AG10803 (cell line): ENCODE measurements around the gene JADE3.
"Not testable (repeated sequence)": the region's sequence is repeated elsewhere in the genome, so short reads cannot be mapped to it uniquely, and the experiment has no call there.

Source experiments
- DNase-seq: peaks from one replicate; pipeline ENCODE4 v3.0.0; 2010; ENCODE audit warnings: low read depth
- H3K4me3 ChIP-seq: 2 replicates; pipeline ENCODE4 v1.5.1; 2011; ENCODE audit warnings: mild to moderate bottlenecking, low read length, control low read depth
- TF ChIP-seq, protein P1 (sequence below): conservative IDR thresholded peaks from 2 replicates; pipeline ENCODE4 v1.5.1; 2011; ENCODE audit warnings: mild to moderate bottlenecking, low read length, control low read depth, inconsistent platforms

The JADE3 gene

DNA sequence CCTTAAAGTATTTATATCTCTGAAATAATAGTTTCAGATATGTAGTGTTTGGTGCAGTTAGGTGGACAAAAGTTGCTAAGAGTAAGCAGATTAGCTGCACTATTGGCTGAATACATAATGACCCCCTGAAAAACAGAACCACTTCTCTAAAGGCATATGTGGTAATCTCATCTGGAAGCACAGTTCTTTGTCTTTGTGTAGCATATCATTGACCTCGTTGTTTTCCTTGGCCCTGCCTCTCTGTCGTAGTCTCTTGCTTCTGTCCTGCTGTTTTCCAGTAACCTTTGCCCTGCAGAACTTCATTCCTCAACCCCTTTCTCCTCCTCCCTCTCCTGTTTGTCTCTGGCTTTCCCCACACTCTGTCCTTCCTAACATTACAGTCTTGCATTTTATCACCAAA lies 41.4 kb downstream of the JADE3 start:
- no peak overlapping the region for H3K4me3 ChIP-seq
- TF ChIP-seq, protein P1, sequence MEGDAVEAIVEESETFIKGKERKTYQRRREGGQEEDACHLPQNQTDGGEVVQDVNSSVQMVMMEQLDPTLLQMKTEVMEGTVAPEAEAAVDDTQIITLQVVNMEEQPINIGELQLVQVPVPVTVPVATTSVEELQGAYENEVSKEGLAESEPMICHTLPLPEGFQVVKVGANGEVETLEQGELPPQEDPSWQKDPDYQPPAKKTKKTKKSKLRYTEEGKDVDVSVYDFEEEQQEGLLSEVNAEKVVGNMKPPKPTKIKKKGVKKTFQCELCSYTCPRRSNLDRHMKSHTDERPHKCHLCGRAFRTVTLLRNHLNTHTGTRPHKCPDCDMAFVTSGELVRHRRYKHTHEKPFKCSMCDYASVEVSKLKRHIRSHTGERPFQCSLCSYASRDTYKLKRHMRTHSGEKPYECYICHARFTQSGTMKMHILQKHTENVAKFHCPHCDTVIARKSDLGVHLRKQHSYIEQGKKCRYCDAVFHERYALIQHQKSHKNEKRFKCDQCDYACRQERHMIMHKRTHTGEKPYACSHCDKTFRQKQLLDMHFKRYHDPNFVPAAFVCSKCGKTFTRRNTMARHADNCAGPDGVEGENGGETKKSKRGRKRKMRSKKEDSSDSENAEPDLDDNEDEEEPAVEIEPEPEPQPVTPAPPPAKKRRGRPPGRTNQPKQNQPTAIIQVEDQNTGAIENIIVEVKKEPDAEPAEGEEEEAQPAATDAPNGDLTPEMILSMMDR: no peak
- DNase-seq: no peak

DNA sequence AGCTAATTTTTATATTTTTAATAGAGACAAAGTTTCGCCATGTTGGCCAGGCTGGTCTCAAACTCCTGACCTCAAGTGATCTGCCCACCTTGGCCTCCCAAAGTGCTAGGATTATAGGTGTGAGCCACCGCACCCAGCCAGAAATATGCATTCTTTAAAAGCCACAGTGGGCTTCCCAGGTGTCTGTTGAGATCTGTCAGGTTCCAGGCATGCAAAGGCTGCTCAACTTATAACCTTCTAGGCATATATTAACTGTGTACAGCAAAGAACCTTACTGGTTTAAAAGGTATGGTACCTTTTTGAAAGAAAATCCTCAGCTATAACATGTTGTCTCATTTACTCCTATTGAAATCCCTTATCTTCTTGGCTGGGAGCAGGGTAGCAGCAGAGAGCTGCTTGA lies 42.5 kb downstream of the JADE3 start:
- DNase-seq: no peak
- TF ChIP-seq, protein P1: no peak
- H3K4me3 ChIP-seq: no peak overlapping the region

DNA sequence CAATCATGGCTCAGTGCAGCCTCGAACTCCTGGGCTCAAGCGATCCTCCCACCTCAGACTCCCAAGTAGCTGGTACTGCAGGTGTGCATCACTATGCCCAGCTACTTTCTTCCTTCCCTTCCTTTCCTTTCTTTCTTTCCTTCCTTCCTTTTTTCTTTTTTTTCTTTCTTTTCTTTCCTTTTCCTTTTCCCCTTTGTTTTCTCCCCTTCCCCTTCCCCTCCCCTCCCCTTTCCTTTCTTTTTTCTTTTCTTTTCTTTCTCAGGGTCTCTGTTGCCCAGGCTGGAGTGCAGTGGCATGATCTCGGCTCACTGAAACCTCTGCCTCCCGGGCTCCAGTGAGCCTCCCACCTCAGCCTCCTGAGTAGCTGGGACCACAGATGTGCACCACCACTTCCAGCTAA lies 44.4 kb downstream of the JADE3 start:
- DNase-seq, H3K4me3 ChIP-seq: not testable (repeated sequence)

DNA sequence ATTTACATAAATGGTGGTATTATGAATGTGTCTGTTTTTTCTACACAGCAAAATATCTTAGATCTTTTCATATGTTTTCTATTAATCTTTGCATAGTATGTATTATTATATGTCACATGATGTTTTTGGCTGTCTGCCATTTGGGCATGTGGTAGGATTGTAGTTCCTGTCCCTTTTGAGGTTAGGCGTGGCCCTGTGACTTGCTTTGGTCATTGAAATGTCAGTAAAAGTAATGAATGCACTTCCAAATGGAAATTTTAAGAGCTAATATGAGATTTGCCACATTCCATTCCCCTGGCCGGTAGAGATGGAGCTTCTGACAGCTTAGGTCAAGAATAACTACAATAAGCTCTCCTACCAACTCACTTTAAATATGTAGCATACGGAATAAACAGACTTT lies 45.1 kb downstream of the JADE3 start:
- no peak overlapping the region for H3K4me3 ChIP-seq
- TF ChIP-seq, protein P1: no peak
- no peak for DNase-seq

DNA sequence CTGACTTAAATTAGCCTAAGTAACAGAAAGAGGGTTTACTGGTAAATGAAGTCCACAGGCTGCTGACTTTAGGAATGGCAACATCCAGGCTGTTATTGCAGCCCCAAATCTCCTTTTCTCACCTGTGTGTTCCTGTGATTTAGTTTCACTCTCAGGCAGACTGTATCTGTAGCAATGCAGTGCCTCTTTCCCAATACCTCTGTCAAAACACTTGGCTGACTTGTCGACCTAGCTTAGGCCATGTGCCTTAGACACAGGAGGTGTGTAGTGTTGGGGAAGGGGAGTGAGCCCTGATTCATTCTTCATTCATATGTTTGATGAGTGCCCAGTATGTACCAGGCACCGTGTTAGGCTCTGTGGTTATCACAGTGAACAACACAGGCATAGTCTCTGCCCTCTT lies 46.9 kb downstream of the JADE3 start:
- TF ChIP-seq, protein P1: no peak
- DNase-seq: no peak
- no peak overlapping the region for H3K4me3 ChIP-seq

DNA sequence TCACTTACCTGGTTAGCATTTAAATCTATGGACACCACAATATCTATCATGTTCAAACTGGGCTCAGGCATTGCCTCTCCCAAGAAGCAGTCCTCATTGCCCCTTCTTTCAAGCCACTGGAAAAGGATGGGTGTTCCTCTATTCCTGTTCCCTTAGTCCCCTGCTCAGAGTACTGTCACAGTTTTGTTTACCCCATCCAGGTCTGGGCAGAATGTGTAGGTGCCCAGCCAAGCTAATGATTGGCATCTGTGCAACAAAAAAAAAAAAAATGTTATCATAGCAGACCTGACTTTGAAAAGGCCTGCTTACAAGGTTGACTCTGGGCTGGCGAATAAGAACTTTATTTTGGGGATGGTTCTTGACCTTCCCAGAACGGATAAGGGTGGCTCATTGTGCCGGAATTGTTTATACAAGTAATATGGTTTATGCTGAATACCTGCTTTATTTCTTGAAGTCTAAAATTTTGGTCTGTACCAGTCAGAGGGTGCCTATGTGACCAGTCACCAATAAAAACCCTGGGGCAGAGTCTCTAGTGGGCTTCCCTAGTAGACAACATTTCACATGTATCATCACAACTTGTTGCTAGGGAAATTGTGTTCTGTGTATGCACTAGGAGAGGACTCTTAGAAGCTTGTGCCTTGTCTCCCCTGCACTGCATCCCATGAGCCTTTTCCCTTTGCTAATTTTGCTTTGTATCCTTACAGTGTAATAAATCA lies 47.9 kb downstream of the JADE3 start:
- no peak overlapping the region for H3K4me3 ChIP-seq
- DNase-seq: no peak
- TF ChIP-seq, protein P1: no peak

DNA sequence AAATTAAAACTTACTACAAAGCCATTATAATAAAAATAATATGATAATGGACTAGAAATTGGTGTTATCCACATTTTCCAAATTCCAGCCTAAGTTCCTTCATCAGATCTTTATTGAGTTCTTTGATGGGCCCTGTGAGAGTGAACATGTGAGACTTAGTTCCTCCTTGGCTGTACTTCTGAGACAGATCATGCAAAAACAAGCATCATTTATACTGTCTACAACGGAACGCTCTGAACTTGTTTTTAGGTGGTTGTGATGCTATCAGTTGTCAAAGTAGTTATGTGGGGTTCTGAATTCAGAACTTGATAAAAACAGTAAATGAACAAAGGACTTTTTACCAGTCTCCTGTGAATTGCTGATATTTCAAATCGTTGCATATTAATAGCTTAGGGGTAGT lies 48.9 kb downstream of the JADE3 start:
- TF ChIP-seq, protein P1: no peak
- no peak overlapping the region for H3K4me3 ChIP-seq
- DNase-seq: no peak
